GM12878 (cell line): ENCODE results near the gene SUSD1. TPM values are rescaled to one million over a fixed set of nuclear protein-coding genes. Genes with fewer than 3 reads are reported as not detected.

Source experiments
- ATAC-seq: fragments of 200-7000 bp; cut with Tn5 transposase; 3 replicates; pipeline ENCODE4 v1.9.1; 2020; ENCODE audit warnings: mild to moderate bottlenecking, moderate library complexity
- BruUV-seq: library from RNA; stranded (reverse); fragments of 400-500 nt; replicated peaks from 2 replicates; lab custom pipeline; 2021; lab: Mats Ljungman, UMichigan
- CTCF ChIA-PET: fragments of 300-600 bp; sonication (Branson Sonifier 250); formaldehyde crosslinking; extraction: SDS; loops from one replicate; lab custom pipeline; 2021; ENCODE audit warnings: inconsistent platforms; lab: Yijun Ruan, JAX
- POLR2A ChIA-PET: fragments of 350-600 bp; formaldehyde crosslinking; extraction: SDS; loops from one replicate; lab custom pipeline; 2021; ENCODE audit warnings: inconsistent platforms; lab: Charles Lee
- RAD21 ChIA-PET: fragments of 300-600 bp; sonication (Branson Sonifier 250); formaldehyde crosslinking; loops from one replicate; lab custom pipeline; 2023; ENCODE audit warnings: antibody characterized with exemption; ENCODE audit not compliant: unreplicated experiment; lab: Charles Lee
- SMC1A ChIA-PET: fragments of 300-600 bp; sonication (Branson Sonifier 250); formaldehyde crosslinking; loops from one replicate; lab custom pipeline; 2023; ENCODE audit not compliant: unreplicated experiment, uncharacterized antibody; lab: Charles Lee
- DNase-seq: peaks from one replicate; pipeline ENCODE4 v3.0.0-alpha.2; 2011; ENCODE audit warnings: low read depth, low spot score
- FAIRE-seq: peaks from 3 replicates; lab custom pipeline; 2011; peaks lifted over from hg19 to GRCh38; lab: Jason Lieb, UNC
- H2AFZ ChIP-seq: 2 replicates; pipeline ENCODE4 v1.6.0; 2011; ENCODE audit warnings: low read depth, low read length, control low read depth; ENCODE audit not compliant: control insufficient read depth
- H3K27ac ChIP-seq: 2 replicates; pipeline ENCODE4 v1.5.1; 2011; ENCODE audit warnings: control low read depth; ENCODE audit not compliant: control insufficient read depth, insufficient read depth
- H3K27me3 ChIP-seq, 2 experiments: replicated peaks in 1 of 2; 2 replicates each; pipeline versions ENCODE4 v1.6.0 to v1.6.1; 2011; ENCODE audit warnings: low read length in 1 of 2; ENCODE audit not compliant: control insufficient read depth in 2 of 2, insufficient read depth in 2 of 2
- H3K36me3 ChIP-seq, 2 experiments: 2 replicates each; pipeline ENCODE4 v1.5.1; 2011; ENCODE audit warnings: low read length in 1 of 2; ENCODE audit not compliant: control insufficient read depth in 2 of 2, insufficient read depth in 2 of 2
- H3K4me1 ChIP-seq: 2 replicates; pipeline ENCODE4 v1.6.1; 2011; ENCODE audit warnings: mild to moderate bottlenecking, low read length, moderate library complexity, mixed read lengths; ENCODE audit not compliant: control insufficient read depth, insufficient read depth
- H3K4me2 ChIP-seq: 2 replicates; pipeline ENCODE4 v1.6.0; 2011; ENCODE audit warnings: control low read depth; ENCODE audit not compliant: control insufficient read depth, insufficient read depth
- H3K4me3 ChIP-seq: fragments of 200-600 bp; sonication (generic); 2 replicates; pipeline ENCODE4 v1.5.1; 2016
- H3K79me2 ChIP-seq: 2 replicates; pipeline ENCODE4 v1.6.0; 2011; ENCODE audit warnings: low read length; ENCODE audit not compliant: control insufficient read depth, insufficient read depth
- H3K9ac ChIP-seq: 2 replicates; pipeline ENCODE4 v1.8.0; 2011; ENCODE audit warnings: low read length, control low read depth, mixed read lengths; ENCODE audit not compliant: control insufficient read depth, insufficient read depth
- H3K9me3 ChIP-seq: replicated peaks from 3 replicates; pipeline ENCODE4 v1.5.1; 2011; ENCODE audit warnings: mild to moderate bottlenecking, low read length; ENCODE audit not compliant: control insufficient read depth, insufficient read depth
- H4K20me1 ChIP-seq: 2 replicates; pipeline ENCODE4 v1.6.0; 2011; ENCODE audit not compliant: control insufficient read depth, insufficient read depth
- CEBPB ChIP-seq, 2 experiments: fragments of 150-350 bp in 1 of 2; IDR thresholded peaks; 2 replicates each; pipeline ENCODE4 v1.6.1; 2012 to 2014; ENCODE audit warnings: low read depth in 2 of 2, low read length in 2 of 2, borderline replicate concordance in 1 of 2, inconsistent platforms in 1 of 2
- CREB1 ChIP-seq: IDR thresholded peaks from 2 replicates; pipeline ENCODE4 v1.6.1; 2012; ENCODE audit warnings: low read depth, mild to moderate bottlenecking, inconsistent platforms
- FOXK2 ChIP-seq: fragments of 450-650 bp; IDR thresholded peaks from 2 replicates; pipeline ENCODE4 v1.6.1; 2017; ENCODE audit warnings: mild to moderate bottlenecking, moderate library complexity
- FOXM1 ChIP-seq: IDR thresholded peaks from 2 replicates; pipeline ENCODE4 v1.6.1; 2012; ENCODE audit warnings: low read depth, mild to moderate bottlenecking, inconsistent platforms, low read length, moderate library complexity
- IKZF2 ChIP-seq, 2 experiments: fragments of 450-650 bp; IDR thresholded peaks; 2 replicates each; pipeline ENCODE4 v1.6.1; 2017; ENCODE audit warnings: mild to moderate bottlenecking in 2 of 2, moderate library complexity in 2 of 2
- JUNB ChIP-seq: IDR thresholded peaks from 2 replicates; pipeline ENCODE4 v1.6.1; 2016; ENCODE audit warnings: antibody characterized with exemption, mild to moderate bottlenecking
- MTA2 ChIP-seq: fragments of 450-650 bp; IDR thresholded peaks from 2 replicates; pipeline ENCODE4 v1.6.1; 2016; ENCODE audit warnings: low read depth, mild to moderate bottlenecking, moderate library complexity
- NFYB ChIP-seq: IDR thresholded peaks from 2 replicates; pipeline ENCODE4 v1.6.1; 2011; ENCODE audit warnings: low read depth, mild to moderate bottlenecking, low read length, improper control_type of control experiment, moderate library complexity; ENCODE audit not compliant: insufficient read depth
- NR2F1 ChIP-seq: fragments of 450-650 bp; conservative IDR thresholded peaks from 2 replicates; pipeline ENCODE4 v1.6.1; 2017; ENCODE audit warnings: mild to moderate bottlenecking
- POLR2AphosphoS2 ChIP-seq: IDR thresholded peaks from 2 replicates; pipeline ENCODE4 v1.6.1; 2011; ENCODE audit warnings: low read depth, mild to moderate bottlenecking, low read length, improper control_type of control experiment, moderate library complexity
- RCOR1 ChIP-seq: conservative IDR thresholded peaks from 2 replicates; pipeline ENCODE4 v1.6.1; 2012; ENCODE audit warnings: low read depth, low read length, improper control_type of control experiment
- RELA ChIP-seq: fragments of 450-650 bp; IDR thresholded peaks from 2 replicates; pipeline ENCODE4 v1.8.0; 2014; ENCODE audit warnings: borderline replicate concordance; ENCODE audit not compliant: partially characterized antibody
- SREBF1 ChIP-seq: IDR thresholded peaks from 2 replicates; pipeline ENCODE4 v1.6.1; 2012; ENCODE audit warnings: mild to moderate bottlenecking, low read length
- ZZZ3 ChIP-seq: IDR thresholded peaks from 2 replicates; pipeline ENCODE4 v1.6.1; 2011; ENCODE audit warnings: low read depth; ENCODE audit not compliant: control insufficient read depth, insufficient read length
- WGBS: methylation state at CpG from one replicate; pipeline ENCODE4 v1.1.6; 2016; ENCODE audit warnings: low lambda C conversion rate; ENCODE audit not compliant: insufficient replicate concordance, insufficient coverage; ENCODE audit errors: missing lambda C conversion rate; 5-methylcytosine and 5-hydroxymethylcytosine counted together
- in situ Hi-C: fragments of 300-500 bp; cut with MboI; formaldehyde crosslinking; loops from 9 replicates; pipeline ENCODE4 v1.14.3; 2018; ENCODE audit warnings: mixed read lengths
- intact Hi-C: fragments of 100-400 bp; cut with micrococcal nuclease; formaldehyde crosslinking; loops from one replicate; pipeline ENCODE4 v1.14.2; 2022; ENCODE audit not compliant: unreplicated experiment
- polyA plus RNA-seq, 11 experiments: library from polyadenylated mRNA; depleted of rRNA in 4 of 11; unstranded in 6 of 11; stranded (reverse) in 5 of 11; fragments of >200 nt; fragmentation: Nextera tagmentation in 4 of 11; fragmentation: Illumina TruSeq in 1 of 11; extraction: Ambion mirVana in 4 of 11; extraction: Trizol in 1 of 11; gene quantifications; 1 replicate in 1 of 11; 2 replicates in 10 of 11; pipeline versions ENCODE4 v1.2.1 to v1.2.3, GENCODE V29; 2011 to 2016; ENCODE audit warnings: inconsistent platforms in 2 of 11, missing spikeins in 2 of 11, low read depth in 1 of 11
- total RNA-seq, 4 experiments: library from RNA; depleted of rRNA in 3 of 4; stranded (reverse); fragments of >200 nt in 3 of 4; fragmentation: Illumina TruSeq in 1 of 4; extraction: Trizol in 1 of 4; gene quantifications; 2 replicates each; pipeline versions ENCODE4 v1.2.1 to v1.2.3, GENCODE V29; 2013 to 2021
- TF ChIP-seq, protein P1 (sequence below): fragments of 450-650 bp; IDR thresholded peaks from 2 replicates; pipeline ENCODE4 v1.6.1; 2017; ENCODE audit warnings: mild to moderate bottlenecking, low read depth, inconsistent platforms; ENCODE audit not compliant: poor library complexity, severe bottlenecking
- TF ChIP-seq, protein P2 (sequence below): fragments of 450-650 bp; IDR thresholded peaks from 2 replicates; pipeline ENCODE4 v1.6.1; 2017; ENCODE audit warnings: low read depth, mild to moderate bottlenecking, moderate library complexity
- TF ChIP-seq, protein P3 (sequence below): IDR thresholded peaks from 2 replicates; pipeline ENCODE4 v1.6.1; 2012; ENCODE audit warnings: mild to moderate bottlenecking, low read depth, low read length
- TF ChIP-seq, protein P4 (sequence below): IDR thresholded peaks from 2 replicates; pipeline ENCODE4 v1.6.1; 2012; ENCODE audit warnings: low read depth, low read length, improper control_type of control experiment

SUSD1 gene
- total and polyA plus RNA-seq, 10 of the 15 experiments (the other 5 are each of a cell fraction or from before 2014, with no cell fraction given), result 6.7 to 20.8 (median 13.2) TPM

DNA sequence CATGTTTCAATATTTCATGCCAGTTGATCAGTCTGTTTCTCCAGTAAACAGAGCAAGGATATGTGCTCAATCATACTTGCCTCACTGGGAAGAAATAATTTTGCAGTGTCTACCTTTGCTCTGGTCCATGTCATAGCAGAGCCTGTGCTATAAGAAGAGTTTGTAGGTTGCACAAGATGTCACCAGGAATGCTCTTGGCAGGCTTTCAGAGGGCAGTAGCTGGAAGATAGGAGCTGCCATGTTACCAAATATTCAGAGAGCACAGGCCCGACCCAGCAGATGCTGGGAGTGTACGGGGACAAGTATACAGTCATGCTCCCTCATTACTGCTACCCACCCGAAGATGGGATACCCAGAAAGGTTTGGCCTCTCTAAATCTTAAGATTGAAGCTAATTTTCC is 175.8 kb downstream of the SUSD1 start:
- H3K4me3 ChIP-seq, result no peak overlapping the region
- CTCF ChIA-PET, result interaction anchor here (1.2 kb wide), 1 partner anchor 76 kb away, joined by 3 read pairs; no protein-coding TSS in a partner anchor
- WGBS, result 100% methylated on average over 3 of the region's 3 CpGs
- H3K9ac ChIP-seq, result no peak overlapping the region
- H3K9me3 ChIP-seq, result no peaks in the 10 kb centered on the region
- SMC1A ChIA-PET, result interaction anchor here (0.5 to 8.8 kb wide), 7 partner anchors 9 to 99 kb away, joined by 3 to 69 read pairs (median 4); no protein-coding TSS in a partner anchor
- BruUV-seq, result no TSS peak
- no peak for DNase-seq
- H3K4me1 ChIP-seq, result peaks cover 21% of the 10 kb centered on the region
- POLR2A ChIA-PET, result interaction anchor here (0.9 to 1.2 kb wide), 2 partner anchors 12 to 33 kb away, joined by 3 to 4 read pairs; no protein-coding TSS in a partner anchor
- no peak for FAIRE-seq
- in situ Hi-C loops (no loop called here), intact Hi-C loops (no loop called here)
- no peak for ATAC-seq
- no peaks in the 10 kb centered on the region for H3K27me3 ChIP-seq
- H3K4me2 ChIP-seq, result no peak overlapping the region
- TF ChIP-seq IKZF2 (IDR thresholded peaks at IDR 0.05) (no peak), NFYB (no peak), POLR2AphosphoS2 (no peak), MTA2 (no peak), NR2F1 (no peak), FOXK2 (no peak), FOXM1 (no peak), ZZZ3 (no peak), SREBF1 (no peak), RCOR1 (no peak), CEBPB (IDR thresholded peaks at IDR 0.05; ENCODE audit: borderline replicate concordance in 1 of 2, low read depth in 2 of 2, low read length in 2 of 2) (no peak), JUNB (no peak), RELA (no peak), CREB1 (no peak)
- TF ChIP-seq, protein P1, sequence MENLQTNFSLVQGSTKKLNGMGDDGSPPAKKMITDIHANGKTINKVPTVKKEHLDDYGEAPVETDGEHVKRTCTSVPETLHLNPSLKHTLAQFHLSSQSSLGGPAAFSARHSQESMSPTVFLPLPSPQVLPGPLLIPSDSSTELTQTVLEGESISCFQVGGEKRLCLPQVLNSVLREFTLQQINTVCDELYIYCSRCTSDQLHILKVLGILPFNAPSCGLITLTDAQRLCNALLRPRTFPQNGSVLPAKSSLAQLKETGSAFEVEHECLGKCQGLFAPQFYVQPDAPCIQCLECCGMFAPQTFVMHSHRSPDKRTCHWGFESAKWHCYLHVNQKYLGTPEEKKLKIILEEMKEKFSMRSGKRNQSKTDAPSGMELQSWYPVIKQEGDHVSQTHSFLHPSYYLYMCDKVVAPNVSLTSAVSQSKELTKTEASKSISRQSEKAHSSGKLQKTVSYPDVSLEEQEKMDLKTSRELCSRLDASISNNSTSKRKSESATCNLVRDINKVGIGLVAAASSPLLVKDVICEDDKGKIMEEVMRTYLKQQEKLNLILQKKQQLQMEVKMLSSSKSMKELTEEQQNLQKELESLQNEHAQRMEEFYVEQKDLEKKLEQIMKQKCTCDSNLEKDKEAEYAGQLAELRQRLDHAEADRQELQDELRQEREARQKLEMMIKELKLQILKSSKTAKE, result no peak
- TF ChIP-seq, protein P2, sequence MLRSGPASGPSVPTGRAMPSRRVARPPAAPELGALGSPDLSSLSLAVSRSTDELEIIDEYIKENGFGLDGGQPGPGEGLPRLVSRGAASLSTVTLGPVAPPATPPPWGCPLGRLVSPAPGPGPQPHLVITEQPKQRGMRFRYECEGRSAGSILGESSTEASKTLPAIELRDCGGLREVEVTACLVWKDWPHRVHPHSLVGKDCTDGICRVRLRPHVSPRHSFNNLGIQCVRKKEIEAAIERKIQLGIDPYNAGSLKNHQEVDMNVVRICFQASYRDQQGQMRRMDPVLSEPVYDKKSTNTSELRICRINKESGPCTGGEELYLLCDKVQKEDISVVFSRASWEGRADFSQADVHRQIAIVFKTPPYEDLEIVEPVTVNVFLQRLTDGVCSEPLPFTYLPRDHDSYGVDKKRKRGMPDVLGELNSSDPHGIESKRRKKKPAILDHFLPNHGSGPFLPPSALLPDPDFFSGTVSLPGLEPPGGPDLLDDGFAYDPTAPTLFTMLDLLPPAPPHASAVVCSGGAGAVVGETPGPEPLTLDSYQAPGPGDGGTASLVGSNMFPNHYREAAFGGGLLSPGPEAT, result no peak
- TF ChIP-seq, protein P3, sequence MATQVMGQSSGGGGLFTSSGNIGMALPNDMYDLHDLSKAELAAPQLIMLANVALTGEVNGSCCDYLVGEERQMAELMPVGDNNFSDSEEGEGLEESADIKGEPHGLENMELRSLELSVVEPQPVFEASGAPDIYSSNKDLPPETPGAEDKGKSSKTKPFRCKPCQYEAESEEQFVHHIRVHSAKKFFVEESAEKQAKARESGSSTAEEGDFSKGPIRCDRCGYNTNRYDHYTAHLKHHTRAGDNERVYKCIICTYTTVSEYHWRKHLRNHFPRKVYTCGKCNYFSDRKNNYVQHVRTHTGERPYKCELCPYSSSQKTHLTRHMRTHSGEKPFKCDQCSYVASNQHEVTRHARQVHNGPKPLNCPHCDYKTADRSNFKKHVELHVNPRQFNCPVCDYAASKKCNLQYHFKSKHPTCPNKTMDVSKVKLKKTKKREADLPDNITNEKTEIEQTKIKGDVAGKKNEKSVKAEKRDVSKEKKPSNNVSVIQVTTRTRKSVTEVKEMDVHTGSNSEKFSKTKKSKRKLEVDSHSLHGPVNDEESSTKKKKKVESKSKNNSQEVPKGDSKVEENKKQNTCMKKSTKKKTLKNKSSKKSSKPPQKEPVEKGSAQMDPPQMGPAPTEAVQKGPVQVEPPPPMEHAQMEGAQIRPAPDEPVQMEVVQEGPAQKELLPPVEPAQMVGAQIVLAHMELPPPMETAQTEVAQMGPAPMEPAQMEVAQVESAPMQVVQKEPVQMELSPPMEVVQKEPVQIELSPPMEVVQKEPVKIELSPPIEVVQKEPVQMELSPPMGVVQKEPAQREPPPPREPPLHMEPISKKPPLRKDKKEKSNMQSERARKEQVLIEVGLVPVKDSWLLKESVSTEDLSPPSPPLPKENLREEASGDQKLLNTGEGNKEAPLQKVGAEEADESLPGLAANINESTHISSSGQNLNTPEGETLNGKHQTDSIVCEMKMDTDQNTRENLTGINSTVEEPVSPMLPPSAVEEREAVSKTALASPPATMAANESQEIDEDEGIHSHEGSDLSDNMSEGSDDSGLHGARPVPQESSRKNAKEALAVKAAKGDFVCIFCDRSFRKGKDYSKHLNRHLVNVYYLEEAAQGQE, result no peak
- TF ChIP-seq, protein P4, sequence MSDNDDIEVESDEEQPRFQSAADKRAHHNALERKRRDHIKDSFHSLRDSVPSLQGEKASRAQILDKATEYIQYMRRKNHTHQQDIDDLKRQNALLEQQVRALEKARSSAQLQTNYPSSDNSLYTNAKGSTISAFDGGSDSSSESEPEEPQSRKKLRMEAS, result no peak
- no peaks in the 10 kb centered on the region for H3K36me3 ChIP-seq
- H3K27ac ChIP-seq, result no peak overlapping the region
- no peak overlapping the region for H2AFZ ChIP-seq
- no peaks in the 10 kb centered on the region for H3K79me2 ChIP-seq
- RAD21 ChIA-PET, result interaction anchor here (1.0 to 1.4 kb wide), 4 partner anchors 14 to 75 kb away, joined by 3 to 5 read pairs (median 4); no protein-coding TSS in a partner anchor
- H4K20me1 ChIP-seq, result no peaks in the 10 kb centered on the region
